ENCODE data around the gene CADPS2.

Gene CADPS2

DNA sequence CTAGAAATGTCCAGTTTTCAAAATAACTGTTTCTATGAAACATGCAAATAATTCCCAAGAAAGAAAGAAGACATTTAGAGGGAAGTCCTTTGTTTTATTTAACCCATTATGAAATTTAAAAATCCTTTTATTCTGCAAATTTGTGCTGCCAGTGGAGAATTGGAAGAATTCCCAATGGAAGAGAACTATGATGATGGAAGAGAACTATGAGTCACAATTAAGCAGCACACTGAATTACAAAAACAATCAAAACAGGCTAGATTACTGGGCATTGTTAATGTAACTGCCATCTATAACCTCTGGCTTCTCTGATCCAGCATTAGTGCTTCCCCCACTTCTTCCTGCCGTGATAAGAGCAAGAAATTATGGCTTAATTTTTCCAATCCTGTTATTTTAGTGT lies 455.6 kb downstream of the CADPS2 start:
- no peak for DNase-seq

DNA sequence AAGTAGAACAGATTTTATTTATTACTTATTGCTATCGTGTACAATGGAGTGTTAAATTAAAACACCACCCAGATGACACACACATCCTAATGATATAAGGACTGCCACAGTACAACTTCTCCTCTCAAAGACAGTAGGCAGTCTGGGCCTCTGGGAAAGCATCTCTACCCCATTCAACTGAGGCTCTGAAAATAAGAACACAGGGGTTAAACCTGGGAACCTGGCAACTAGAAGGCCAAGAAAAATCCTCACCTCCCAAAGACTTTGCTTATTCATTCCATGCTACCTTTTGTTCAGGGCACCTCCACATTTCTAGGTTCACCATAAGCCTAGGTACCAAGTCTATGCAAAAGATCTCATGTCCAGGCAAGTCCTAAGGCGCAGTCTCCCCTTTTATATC lies 456.3 kb downstream of the CADPS2 start:
- DNase-seq = no peak

- DNase-seq = no peak
These were observed 460.5 kb downstream of the CADPS2 start for GRCh38 chr7:122425731-122426130.

DNA sequence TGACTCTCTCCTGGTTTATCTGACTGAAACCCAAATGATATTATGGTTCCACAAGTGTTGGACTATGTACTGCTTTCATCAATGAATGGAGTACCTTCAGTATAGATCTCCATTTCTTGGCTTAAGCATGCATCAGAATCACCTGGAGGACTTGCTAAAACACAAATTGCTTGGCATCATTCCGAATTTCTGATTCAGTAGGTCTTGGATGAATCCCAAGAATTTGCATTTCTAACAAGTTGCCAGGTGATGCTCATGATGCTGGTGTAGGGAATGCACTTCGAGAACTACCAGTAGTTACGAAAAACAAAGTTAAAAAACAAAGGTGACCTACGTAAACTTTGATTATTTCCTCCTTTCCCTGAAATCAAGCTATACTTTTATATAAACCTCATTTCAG lies 462.7 kb downstream of the CADPS2 start:
- DNase-seq = no peak

DNA sequence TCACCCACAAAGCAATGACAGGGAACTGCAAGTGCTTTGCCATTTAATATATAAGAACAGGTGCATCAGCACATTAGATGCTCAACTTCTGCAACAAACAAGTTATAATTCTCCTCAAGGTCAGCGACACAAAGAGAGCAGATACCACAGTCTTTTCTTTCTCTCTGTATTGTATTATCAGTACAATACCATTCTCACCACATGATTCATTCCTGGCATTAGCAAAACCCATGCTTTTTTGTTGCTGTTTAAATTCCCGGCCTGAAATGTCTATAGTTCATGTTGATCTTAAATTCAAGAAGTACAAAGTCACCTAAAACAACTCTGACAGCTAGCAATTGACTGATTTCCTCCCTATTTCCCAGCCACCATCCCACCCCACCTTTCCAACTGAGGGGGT lies 469.9 kb downstream of the CADPS2 start:
- DNase-seq = no peak

DNA sequence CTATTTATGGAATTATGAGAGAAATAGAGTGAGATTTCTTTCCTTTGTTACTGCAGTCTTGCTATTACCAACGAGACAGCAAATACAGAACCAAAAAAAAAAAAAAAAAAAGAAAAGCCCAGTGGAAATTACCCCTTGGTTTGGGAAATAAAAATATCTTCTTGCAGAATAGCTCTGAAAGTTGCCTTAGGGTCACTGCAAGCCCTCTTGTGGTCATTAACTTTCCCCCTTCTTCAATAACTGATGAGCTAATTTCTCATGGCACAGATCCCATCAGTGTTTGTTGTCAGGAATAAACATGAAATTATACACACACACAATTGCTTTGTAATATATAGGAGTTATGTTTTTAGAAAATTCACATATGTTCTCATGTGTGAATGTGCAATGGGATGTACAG lies 470.8 kb downstream of the CADPS2 start:
- DNase-seq = no peak

- no peak for DNase-seq
These were observed 472.9 kb downstream of the CADPS2 start for GRCh38 chr7:122413339-122413738.

DNA sequence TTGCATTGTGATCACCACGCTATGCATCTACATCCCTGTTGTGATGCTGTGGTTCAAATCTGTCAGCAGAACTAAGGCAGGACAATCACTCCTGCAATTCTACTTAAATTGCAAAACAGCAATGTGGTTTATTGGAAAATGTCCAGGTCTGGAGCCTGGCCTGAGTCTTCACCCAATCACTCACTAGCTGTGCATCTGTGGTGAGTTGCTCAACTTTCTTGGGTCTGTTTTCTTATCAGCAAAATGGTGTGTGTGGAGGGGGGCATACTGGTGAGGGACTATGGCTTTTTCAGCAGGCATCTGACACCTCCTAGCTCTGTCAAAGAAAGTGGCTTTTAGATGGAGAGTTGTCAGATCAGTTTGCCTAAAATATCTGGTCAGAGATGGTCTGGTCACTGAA lies 473.4 kb downstream of the CADPS2 start:
- DNase-seq = no peak

DNA sequence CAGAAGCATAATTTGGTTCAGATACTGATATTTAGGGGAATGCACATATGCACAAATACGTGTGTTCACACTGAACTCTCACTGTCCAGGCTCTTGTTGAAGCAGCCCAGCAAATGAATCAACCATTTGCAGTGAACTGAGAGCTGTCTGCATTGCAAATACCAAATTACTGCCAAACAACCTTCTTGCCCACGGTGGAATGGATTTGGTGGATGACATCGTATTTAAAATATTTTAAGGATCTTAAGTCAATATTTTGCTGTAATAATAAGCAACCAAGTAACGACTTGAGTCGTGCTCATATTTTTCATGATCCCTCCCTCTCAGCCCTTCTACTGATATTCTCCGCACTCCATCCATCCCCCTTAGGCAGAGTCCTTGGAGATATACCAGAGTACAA lies 473.8 kb downstream of the CADPS2 start:
- no peak for DNase-seq

GRCh38 chr7:122407195-122407594 lies 479.1 kb downstream of the CADPS2 start:
- no peak for DNase-seq

DNA sequence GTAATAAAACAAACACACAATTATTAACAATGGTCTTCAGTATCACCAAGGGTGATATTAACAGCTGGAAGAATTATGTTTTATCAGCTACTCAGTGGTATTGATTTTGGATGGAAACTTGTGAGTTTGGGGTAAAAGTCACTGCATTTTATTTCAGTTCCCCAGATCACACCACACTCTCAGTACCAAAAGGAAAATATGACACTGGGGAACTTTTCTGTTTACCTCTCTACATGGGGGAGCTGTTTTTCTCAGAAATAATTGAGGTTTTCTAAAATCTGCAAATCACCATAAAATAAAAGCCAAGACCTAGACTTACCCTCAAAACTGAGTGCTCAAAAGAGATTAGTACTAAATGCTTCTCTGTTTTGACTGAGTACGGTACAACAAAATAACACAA lies 483.1 kb downstream of the CADPS2 start:
- DNase-seq = no peak

GRCh38 chr7:122402235-122402634 lies 484.0 kb downstream of the CADPS2 start:
- DNase-seq = no peak

DNA sequence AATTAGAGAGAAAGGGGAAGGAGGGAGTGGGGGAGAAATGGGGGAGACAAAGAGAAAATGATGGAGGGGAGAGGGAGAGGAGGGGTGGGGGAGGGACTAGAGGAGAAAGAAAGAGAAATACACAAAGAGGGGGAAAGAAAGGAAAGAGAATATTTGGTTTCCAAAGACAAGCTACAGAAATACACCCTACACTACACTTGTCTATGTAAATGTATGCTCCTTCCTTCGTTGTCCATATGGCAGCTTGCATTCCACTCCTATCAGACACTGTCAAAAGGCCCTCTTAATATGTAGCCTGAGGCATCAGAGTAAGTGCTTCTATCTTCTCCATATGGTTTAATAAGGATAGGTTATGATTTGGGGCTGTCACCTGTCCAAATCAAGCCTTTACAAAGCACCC lies 488.9 kb downstream of the CADPS2 start:
- DNase-seq = no peak

GRCh38 chr7:122394512-122394911 lies 491.7 kb downstream of the CADPS2 start:
- DNase-seq = no peak

DNA sequence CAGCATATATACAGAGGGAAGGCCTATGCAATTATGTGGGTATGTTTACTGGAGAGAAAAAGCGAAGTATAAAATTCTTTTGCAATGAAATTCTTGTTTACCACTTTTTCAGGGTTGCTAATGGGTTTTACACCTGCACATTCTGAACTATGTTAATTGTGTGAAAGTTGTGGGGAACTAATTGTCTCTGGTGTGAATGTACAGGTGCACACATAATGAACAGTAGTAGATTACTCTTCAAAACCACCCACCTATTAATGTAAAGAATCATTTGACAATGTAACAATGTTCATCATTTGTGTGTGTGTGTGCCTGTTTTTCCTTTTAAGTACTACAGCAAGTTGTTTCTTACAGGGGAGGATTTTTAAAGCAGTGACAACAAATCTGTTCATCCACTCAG lies 501.7 kb downstream of the CADPS2 start:
- DNase-seq = no peak

DNA sequence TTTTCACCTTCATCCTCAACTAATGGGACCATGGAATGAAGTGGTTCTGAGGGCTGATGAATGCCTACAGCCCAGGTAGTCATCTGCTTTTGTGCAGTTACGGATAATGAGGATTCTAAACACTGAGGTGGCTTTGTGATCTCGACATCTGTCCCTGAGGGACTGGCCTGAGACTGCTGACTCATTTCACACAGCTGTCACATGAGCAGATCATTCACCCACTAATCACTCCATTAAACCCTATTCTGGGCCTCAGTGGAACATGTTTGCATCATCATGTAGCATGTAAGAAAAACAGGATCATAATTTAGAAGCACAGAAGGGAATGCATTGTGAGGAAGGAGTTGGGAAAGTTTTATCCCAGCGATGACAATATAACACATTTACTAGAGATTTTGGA lies 502.3 kb downstream of the CADPS2 start:
- DNase-seq = no peak

- DNase-seq = no peak
These were observed 505.3 kb downstream of the CADPS2 start for GRCh38 chr7:122380992-122381391.

- DNase-seq = no peak
These were observed 506.8 kb downstream of the CADPS2 start for GRCh38 chr7:122379491-122379890.

- DNase-seq = no peak
These were observed 516.5 kb downstream of the CADPS2 start for GRCh38 chr7:122369756-122370155.

DNA sequence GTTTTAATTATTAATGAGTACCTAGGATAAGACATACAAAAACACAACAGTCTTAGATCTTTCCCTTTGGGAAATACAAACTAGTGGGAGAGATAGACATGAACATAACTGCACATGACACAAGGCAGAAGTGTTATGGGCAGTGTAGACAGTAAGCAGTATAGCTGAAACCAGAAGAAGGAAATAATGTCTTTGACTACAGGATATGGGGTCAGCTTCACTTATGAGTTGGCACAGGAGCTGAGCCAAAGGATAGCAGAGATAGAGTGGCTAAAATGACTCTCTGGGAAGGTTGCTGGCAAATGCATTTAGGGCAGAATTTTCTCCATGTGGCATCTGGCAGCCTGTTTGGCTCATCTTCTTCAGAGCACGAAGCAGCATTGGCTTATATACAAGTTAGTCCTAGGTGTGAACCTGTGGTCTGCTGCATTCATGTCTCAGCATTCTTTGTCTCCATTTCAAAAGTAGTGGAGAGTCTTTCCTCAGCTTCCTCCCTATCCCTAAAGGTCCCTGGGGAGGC lies 521.4 kb downstream of the CADPS2 start:
- DNase-seq = no peak

DNA sequence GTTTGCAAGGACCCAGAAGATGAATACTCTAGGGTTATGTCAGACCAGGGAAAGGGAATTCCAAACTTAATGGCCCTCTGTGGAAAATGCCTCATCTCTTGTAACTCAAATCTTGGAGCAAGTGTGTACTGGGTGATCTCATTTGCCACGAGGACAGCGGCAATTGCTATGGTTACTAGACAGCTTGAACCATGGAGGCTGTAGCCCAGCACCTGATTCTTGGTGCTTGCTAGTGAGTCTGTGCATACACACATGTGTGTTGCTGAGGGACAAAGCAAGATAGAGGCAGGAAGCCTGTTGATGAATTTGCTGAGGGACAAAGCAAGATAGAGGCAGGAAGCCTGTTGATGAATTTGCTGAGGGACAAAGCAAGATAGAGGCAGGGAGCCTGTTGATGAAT lies 523.1 kb downstream of the CADPS2 start:
- no peak for DNase-seq

DNA sequence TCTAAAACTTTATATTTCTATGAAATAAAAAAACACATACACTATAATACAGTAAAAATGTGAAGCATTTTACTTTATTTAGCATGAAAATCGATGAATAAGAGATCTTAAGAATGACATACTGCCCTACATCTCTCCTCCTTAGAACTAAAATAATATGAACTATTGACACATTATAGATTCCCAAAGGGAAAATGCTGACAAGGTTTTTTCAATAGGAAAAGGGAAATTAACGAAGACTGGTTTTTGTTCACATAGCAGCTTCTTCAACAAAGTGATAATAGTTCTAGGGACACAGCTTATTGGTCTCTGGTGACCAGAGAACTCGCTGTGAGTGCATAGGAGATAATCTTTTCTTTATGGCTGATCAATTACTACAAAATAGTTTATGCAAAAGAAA lies 523.8 kb downstream of the CADPS2 start:
- DNase-seq = no peak

DNA sequence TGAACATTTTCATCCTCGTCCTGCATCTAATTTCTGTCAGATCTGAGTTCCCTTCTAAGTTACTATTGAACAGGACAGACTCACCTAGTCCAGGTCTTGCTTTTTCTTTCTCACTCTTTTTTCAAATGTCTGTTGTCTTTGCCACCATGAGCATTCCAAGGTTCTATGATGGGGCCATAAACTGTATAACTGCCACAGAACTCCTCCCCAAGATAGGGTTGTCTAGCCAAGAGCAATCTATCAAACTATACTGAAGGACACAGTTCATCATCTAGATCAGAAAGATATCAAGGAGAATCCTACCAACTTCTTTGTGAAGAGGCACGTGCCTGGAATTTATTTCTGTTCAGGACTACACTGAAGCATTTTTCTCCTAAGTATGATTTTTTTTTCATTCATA lies 531.6 kb downstream of the CADPS2 start:
- DNase-seq = no peak

GRCh38 chr7:122352454-122352853 lies 533.8 kb downstream of the CADPS2 start:
- no peak for DNase-seq

- no peak for DNase-seq
These were observed 535.6 kb downstream of the CADPS2 start for GRCh38 chr7:122350701-122351100.

- DNase-seq = no peak
These were observed 542.0 kb downstream of the CADPS2 start for GRCh38 chr7:122344303-122344620.
